ENCODE data around the gene TNP2. TPM values are rescaled to one million over a fixed set of nuclear protein-coding genes. Genes with fewer than 3 reads are reported as not detected.

TNP2 gene
- total and polyA plus RNA-seq, 9 of the 15 experiments (the other 6 are each of a cell fraction or from before 2014, with no cell fraction given): not detected

- Histone ChIP-seq H3K27ac (ENCODE audit: extremely low read depth, low read depth, low read length) (no peak overlapping the region), H3K4me2 (ENCODE audit: insufficient read depth, low read length) (no peak overlapping the region), H3K36me3 (ENCODE audit: control insufficient read depth, insufficient read depth, low read length) (no peaks in the 10 kb centered on the region), H3K79me2 (ENCODE audit: control insufficient read depth, insufficient read depth, low read length) (peaks cover 7% of the 10 kb centered on the region), H3K4me3 (no peak overlapping the region), H3K27me3 (ENCODE audit: control insufficient read depth in 2 of 2, insufficient read depth in 2 of 2, low read length in 2 of 2) (peaks cover 0 to 19% of the 10 kb centered on the region in 2 experiments; a peak in 3 of 5 replicates), H3K9me3 (replicated peaks; ENCODE audit: control insufficient read depth, insufficient read depth, low read depth, low read length) (no peaks in the 10 kb centered on the region), H3K4me1 (replicated peaks in 1 of 2; ENCODE audit: control insufficient read depth in 2 of 2, insufficient read depth in 2 of 2, low read length in 2 of 2) (peaks cover 11 to 25% of the 10 kb centered on the region in 2 experiments; a peak in 4 of 5 replicates), H4K20me1 (replicated peaks; ENCODE audit: control insufficient read depth, insufficient read depth, low read length) (peaks cover 11% of the 10 kb centered on the region; the same call in 1 of the 2 replicates), H3K9ac (ENCODE audit: insufficient read depth in 1 of 2, low read depth in 2 of 2, low read length in 2 of 2) (peak overlapping the region in 1 of 2 experiments; percentile 16; a peak in 1 of 4 replicates), H3K9me1 (ENCODE audit: control insufficient read depth, insufficient read depth, low read length) (no peaks in the 10 kb centered on the region), H2AFZ (ENCODE audit: low read depth, low read length) (no peak overlapping the region)
- intact Hi-C loops (cut with micrococcal nuclease): loop anchor here (10.0 kb wide), 2 partner anchors 55 to 125 kb away; no protein-coding TSS in a partner anchor
- ATAC-seq: no peak
- CTCF ChIA-PET (ENCODE audit: low intra/inter-chr PET ratio): interaction anchor here (5.2 kb wide), 1 partner anchor 289 kb away, joined by 58 read pairs; no protein-coding TSS in a partner anchor
- POLR2A ChIA-PET: interaction anchor here (0.6 to 1.2 kb wide), 4 partner anchors 11 to 211 kb away, joined by 3 to 6 read pairs (median 4); partner anchors contain the start of gene PRM2
- in situ Hi-C loops (cut with MboI): loop anchor here (5.0 kb wide), 2 partner anchors 92 to 303 kb away; no protein-coding TSS in a partner anchor
- no peak for FAIRE-seq
- DNase-seq (ENCODE audit: extremely low read depth in 1 of 4, low spot score in 3 of 4): no peak
- TF ChIP-seq KHSRP (IDR thresholded peaks at IDR 0.05) (no peak), AFF4 (CRISPR knock-in tag; IDR thresholded peaks at IDR 0.05) (no peak), RBM15 (IDR thresholded peaks at IDR 0.05; ENCODE audit: insufficient read depth, low read length) (no peak), XRCC5 (IDR thresholded peaks at IDR 0.05; ENCODE audit: low read depth, low read length) (no peak), RBM25 (IDR thresholded peaks at IDR 0.05; ENCODE audit: low read depth, low read length, severe bottlenecking) (peak; percentile 79), BCOR (IDR thresholded peaks at IDR 0.05) (peak; percentile 90), KDM1A (IDR thresholded peaks at IDR 0.05) (peak; percentile 45 to 71; a peak in 3 of 4 replicates), ARID1B (IDR thresholded peaks at IDR 0.05) (no peak), CBX8 (IDR thresholded peaks at IDR 0.05; ENCODE audit: borderline replicate concordance, extremely low read depth, low read depth, low read length, poor library complexity, severe bottlenecking) (no peak), SMARCA5 (IDR thresholded peaks at IDR 0.05) (peak; percentile 69; the same call in 1 of the 2 replicates), U2AF1 (optimal IDR thresholded peaks at IDR 0.05; ENCODE audit: low read depth, low read length) (no peak), CC2D1A (IDR thresholded peaks at IDR 0.05) (no peak)
- no TSS peak for BruUV-seq (replicated peaks)
- 41% methylated on average over 12 of the region's 12 CpGs for WGBS (ENCODE audit: insufficient coverage, low coverage, missing lambda C conversion rate)
These were observed 9.2 kb downstream of the TNP2 start for GRCh38 chr16:11259655-11260595.

Data from K562 (cell line).